Cardiac fibroblast (primary cell): ENCODE measurements around the gene USH1G.

Source experiments
- DNase-seq, 2 donors: peaks; one replicate each; pipeline versions ENCODE4 v3.0.0 to v3.0.0-alpha.2; 2010; ENCODE audit warnings: low read depth in 2 of 2
- H3K4me3 ChIP-seq, 2 donors: replicated peaks in 1 of 2; 1 replicate in 1 of 2; 2 replicates in 1 of 2; pipeline ENCODE4 v1.5.1; 2011; ENCODE audit warnings: low read depth in 2 of 2, low read length in 2 of 2, mild to moderate bottlenecking in 2 of 2, moderate library complexity in 1 of 2
- CTCF ChIP-seq: IDR thresholded peaks from one replicate; pipeline ENCODE4 v1.5.1; 2011; ENCODE audit warnings: low read depth, mild to moderate bottlenecking, low read length, inconsistent platforms

USH1G gene

GRCh38 chr17:74964988-74965622, 42.0 kb upstream of the USH1G start:
- no peak overlapping the region for H3K4me3 ChIP-seq
- no peak for DNase-seq
- TF ChIP-seq CTCF = no peak

DNA sequence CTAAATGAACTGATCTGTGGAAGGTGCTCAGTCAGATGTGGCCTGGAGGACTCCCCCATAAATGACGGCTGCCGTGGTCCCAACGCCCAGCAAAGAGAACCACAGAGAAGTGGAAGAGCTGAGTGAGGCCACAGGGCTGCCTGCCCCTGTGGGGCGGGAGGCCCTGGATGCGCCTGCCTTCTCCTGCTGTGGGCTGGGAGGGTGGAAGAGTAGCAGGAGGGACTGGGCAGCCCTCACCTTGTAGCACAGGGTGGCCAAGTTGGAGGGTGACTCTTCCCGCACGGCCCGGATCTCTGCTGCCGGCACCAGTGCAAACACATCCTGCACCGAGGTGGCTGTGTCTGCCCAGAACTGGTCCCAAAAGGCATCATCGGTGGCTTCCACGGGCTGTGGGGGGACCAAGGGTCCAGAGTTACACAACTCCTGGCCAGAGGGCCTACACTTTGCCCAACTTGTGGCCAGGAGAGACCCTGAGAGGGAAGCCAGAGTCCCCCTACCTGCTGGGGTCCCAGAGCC, 41.2 kb upstream of the USH1G start:
- H3K4me3 ChIP-seq = no peak overlapping the region
- no peak for TF ChIP-seq CTCF
- DNase-seq = no peak

GRCh38 chr17:74963656-74964055, 40.6 kb upstream of the USH1G start:
- no peak for TF ChIP-seq CTCF
- no peak for DNase-seq

DNA sequence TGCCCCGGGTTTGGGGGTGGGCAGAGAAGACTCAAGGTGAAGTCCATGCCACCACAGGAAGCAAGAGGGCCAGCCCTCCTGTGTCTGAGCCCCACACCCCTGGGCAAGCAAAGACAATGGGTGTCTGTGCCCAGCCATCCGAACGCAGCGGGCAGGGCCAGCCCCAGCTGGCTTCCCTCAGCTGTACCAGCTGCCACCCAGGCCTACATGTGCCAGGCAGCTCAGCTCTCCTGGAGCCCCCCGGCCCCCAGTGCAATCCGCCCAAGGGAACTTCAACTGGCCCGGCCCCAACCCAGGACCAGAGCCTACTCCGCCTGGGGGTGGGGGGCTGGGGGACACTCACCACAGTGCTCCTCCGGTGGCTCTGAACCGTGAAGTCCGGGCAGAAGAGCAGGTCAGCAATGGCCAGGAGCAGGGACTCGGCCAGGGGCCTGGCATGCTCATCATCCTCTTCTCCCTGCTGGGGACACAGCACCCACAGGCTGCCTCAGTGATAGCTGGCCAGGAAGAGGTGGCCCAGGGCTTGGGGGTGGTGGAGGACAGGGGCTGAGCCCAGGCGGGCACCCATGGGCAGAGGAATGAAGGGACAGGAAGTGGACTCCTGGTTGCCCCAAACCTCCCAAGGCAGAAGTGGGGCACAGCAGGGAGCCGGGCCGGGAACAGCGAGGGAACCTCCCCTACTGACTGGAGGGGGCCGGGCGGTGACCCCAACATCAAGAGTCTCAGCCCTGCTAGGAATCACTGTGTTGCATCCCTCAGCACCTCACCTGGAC, 39.8 kb upstream of the USH1G start:
- TF ChIP-seq CTCF = no peak
- H3K4me3 ChIP-seq = no peak overlapping the region
- DNase-seq = no peak

More at GRCh38 chr17:74963656-74964055, 40.6 kb upstream of the USH1G start:
- H3K4me3 ChIP-seq = no peak overlapping the region

DNA sequence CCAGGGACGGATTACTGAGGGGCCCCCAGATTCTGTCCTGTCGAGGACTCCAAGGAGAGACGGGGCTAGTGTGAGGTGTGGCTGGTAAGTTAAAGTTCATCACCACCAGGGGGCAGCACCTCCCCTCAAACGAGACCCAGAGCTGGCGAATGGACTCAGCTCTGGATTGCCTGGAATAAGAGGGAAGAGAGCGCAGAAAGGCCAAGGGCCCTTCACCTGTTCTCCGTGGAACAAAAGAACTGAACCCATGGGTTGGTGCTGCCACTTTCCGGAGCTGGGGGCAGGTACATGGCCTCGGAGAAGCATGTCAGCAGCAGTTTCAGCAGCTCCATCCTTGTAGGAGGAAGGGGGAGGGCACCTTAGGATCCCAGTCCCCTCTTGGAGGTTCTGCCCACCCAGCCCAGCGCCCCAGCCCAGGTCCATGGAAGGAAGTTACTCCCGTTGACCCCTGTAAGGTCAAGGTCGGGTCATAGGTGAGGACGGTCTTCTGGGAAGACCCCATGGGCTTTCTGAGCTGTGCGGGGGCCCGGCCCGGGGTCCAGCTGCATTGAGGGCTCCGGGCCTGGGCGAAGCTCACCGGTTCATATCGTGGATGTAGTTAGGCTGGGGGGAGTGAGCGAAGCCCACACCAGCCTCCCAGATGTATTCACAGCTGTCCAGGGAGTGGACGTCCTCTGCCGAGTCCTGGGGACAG, 38.7 kb upstream of the USH1G start:
- peak; percentile 91 for DNase-seq
- no peak overlapping the region for H3K4me3 ChIP-seq
- peak; percentile 62 for TF ChIP-seq CTCF

- TF ChIP-seq CTCF = peak; percentile 43
- no peak overlapping the region for H3K4me3 ChIP-seq
- peak; percentile 44 to 48 for DNase-seq
These were observed 37.7 kb upstream of the USH1G start for GRCh38 chr17:74960570-74961342.
